NT2/D1 (cell line): ENCODE measurements around the gene PLSCR3.

Experiments
- YY1 ChIP-seq: IDR thresholded peaks from 2 replicates; pipeline ENCODE4 v1.6.1; 2011; ENCODE audit not compliant: insufficient read length, insufficient read depth
- ZNF274 ChIP-seq: IDR thresholded peaks from 2 replicates; pipeline ENCODE4 v1.6.1; 2011; ENCODE audit warnings: mild to moderate bottlenecking, low read depth, low read length

- TF ChIP-seq ZNF274 (no peak), YY1 (no peak)
These were observed 12.0 kb upstream of the PLSCR3 start for GRCh38 chr17:7406235-7406825.
